ENCODE measurements around the gene ZSCAN26. TPM values are rescaled to one million over a fixed set of nuclear protein-coding genes. Genes with fewer than 3 reads are reported as not detected.
"Not testable (repeated sequence)": the region's sequence is repeated elsewhere in the genome, so short reads cannot be mapped to it uniquely, and the experiment has no call there.

Gene ZSCAN26
- total RNA-seq, 2 donors from 2014 or later, result 7.3 to 14.9 TPM

DNA sequence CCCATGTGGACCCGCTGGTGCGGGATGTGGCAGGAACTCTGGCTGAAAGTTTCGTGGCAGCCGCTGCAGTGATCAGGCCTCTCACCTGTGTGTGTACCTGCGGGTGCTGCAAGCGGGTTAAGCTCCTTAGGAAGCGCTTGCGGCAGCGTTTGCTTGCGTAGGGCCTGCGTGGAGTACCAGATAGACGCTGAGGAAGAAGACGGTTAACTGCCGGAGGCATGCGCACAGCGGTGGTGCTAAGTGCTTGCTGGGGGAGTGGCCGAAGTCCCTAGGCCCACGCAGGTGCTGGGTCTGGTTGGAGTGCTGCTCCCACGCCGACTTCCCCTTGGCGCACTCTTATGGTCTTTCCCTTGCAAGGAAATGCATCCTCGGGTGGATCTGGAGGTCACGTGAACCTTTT lies 46.0 kb downstream of the ZSCAN26 start:
- H3K27ac Mint-ChIP-seq, result no peak overlapping the region
- H3K36me3 Mint-ChIP-seq (ENCODE audit: low read depth), result peaks cover 6% of the 10 kb centered on the region
- no peak overlapping the region for H3K4me3 Mint-ChIP-seq
- ATAC-seq, result no peak
- no peaks in the 10 kb centered on the region for H3K9me3 ChIP-seq (ENCODE audit: control insufficient read depth, low read length, poor library complexity, severe bottlenecking)
- DNase-seq, result no peak
- peaks cover 59% of the 10 kb centered on the region for H3K27me3 Mint-ChIP-seq
- H3K4me1 Mint-ChIP-seq, result no peaks in the 10 kb centered on the region

DNA sequence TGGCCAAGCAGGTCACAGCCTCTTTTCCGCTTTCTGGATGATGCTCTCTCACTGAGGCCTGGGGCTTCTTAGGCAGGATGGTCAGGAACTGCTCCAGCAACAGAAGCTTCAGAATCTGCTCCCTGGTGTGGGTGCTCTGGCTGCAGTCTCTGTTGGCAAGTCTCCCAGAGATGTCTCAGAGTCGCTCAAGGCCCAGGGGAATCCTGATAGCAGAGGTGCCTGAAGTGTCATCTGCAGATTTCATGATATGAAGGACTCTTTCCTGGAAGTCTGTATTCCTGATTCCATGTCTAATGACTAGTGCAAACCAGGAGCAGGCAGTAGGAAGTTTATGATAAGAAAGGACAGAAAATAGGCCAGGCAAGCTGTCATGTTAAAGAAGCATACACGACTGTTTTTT lies 48.7 kb downstream of the ZSCAN26 start:
- ATAC-seq, result no peak
- DNase-seq, result no peak
- no peaks in the 10 kb centered on the region for H3K9me3 ChIP-seq (ENCODE audit: control insufficient read depth, low read length, poor library complexity, severe bottlenecking)
- Mint-ChIP-seq H3K27me3 (peaks cover 44% of the 10 kb centered on the region), H3K4me1 (no peaks in the 10 kb centered on the region), H3K27ac (no peak overlapping the region), H3K36me3 (ENCODE audit: low read depth) (peaks cover 2% of the 10 kb centered on the region), H3K4me3 (no peak overlapping the region)

DNA sequence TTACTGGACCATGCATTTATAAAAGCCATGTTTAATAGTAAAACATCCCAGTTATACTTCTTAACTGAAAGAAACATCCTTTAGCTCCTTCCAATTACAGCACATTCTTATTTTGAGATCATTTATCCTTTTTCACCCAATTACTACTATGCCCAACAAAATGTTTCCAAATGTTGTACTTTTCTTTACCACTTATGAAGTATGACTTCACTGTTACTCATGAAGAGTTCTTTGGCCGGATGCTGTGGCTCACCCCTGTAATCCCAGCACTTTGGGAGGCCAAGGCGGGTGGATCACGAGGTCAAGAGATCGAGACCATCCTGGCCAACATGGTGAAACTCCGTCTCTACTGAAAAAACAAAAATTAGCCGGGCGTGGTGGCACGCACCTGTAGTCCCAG lies 50.9 kb downstream of the ZSCAN26 start:
- H3K27ac Mint-ChIP-seq; H3K4me1 Mint-ChIP-seq; H3K9me3 ChIP-seq (ENCODE audit: control insufficient read depth, low read length, poor library complexity, severe bottlenecking); DNase-seq; ATAC-seq; H3K36me3 Mint-ChIP-seq (ENCODE audit: low read depth); H3K4me3 Mint-ChIP-seq: not testable (repeated sequence)
- H3K27me3 Mint-ChIP-seq, result peaks cover 23% of the 10 kb centered on the region

DNA sequence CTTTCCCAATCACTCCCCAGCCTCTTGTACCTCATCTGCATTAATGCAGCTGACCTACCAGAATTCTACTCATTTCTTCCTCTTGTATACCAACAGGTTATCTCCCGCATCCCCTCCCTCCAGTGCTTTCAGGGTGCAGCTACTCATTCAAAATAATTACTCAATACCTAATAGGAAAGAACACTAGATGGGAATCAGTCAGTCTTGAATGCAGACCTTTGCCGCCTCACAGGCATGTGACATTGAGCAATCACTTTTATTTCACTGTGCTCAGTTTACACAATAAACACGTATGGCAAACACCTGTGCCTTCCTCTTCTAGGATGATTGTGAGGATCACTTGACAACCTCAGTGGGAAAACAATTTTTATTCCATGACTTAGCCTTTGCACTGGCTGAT lies 55.7 kb downstream of the ZSCAN26 start:
- no peak overlapping the region for H3K4me3 Mint-ChIP-seq
- ATAC-seq, result no peak
- peaks cover 6% of the 10 kb centered on the region for H3K9me3 ChIP-seq (ENCODE audit: control insufficient read depth, low read length, poor library complexity, severe bottlenecking)
- no peak overlapping the region for H3K27ac Mint-ChIP-seq
- no peaks in the 10 kb centered on the region for H3K4me1 Mint-ChIP-seq
- DNase-seq, result no peak
- peaks cover 2% of the 10 kb centered on the region for H3K36me3 Mint-ChIP-seq (ENCODE audit: low read depth)
- no peaks in the 10 kb centered on the region for H3K27me3 Mint-ChIP-seq

DNA sequence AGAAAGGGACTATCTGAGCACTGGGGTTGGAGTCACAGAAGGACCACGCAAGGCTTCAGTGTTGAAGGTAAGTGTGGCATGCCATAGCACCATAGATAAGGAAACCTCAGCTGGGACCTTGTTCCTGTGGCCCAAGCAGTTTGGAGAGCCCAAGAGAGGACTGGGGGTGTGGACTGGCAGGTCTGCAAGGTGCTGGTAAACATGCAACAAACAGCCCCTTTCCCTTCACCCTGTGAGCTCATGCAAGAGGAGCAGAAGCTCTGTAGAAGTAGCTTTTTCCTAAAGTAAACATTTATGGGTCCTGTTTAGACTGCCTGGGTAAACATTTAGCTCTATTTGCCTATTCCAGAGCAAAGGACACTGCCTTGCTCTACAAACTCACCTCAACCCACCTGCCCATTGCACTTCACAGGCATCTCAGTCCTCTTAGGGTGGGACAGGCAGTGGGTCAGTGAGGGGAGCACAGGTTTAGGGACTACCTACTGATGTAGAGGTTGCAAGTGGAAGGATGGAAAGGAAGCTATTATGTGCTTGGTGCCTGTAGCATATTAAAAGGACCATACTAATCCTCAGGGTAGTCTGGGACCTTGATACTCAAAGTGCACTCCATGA lies 57.0 kb downstream of the ZSCAN26 start:
- peaks cover 2% of the 10 kb centered on the region for H3K36me3 Mint-ChIP-seq (ENCODE audit: low read depth)
- DNase-seq (no peak), ATAC-seq (no peak)
- no peak overlapping the region for H3K4me3 Mint-ChIP-seq
- H3K27ac Mint-ChIP-seq, result no peak overlapping the region
- H3K9me3 ChIP-seq (ENCODE audit: control insufficient read depth, low read length, poor library complexity, severe bottlenecking), result peaks cover 6% of the 10 kb centered on the region
- H3K4me1 Mint-ChIP-seq, result no peaks in the 10 kb centered on the region
- no peaks in the 10 kb centered on the region for H3K27me3 Mint-ChIP-seq

DNA sequence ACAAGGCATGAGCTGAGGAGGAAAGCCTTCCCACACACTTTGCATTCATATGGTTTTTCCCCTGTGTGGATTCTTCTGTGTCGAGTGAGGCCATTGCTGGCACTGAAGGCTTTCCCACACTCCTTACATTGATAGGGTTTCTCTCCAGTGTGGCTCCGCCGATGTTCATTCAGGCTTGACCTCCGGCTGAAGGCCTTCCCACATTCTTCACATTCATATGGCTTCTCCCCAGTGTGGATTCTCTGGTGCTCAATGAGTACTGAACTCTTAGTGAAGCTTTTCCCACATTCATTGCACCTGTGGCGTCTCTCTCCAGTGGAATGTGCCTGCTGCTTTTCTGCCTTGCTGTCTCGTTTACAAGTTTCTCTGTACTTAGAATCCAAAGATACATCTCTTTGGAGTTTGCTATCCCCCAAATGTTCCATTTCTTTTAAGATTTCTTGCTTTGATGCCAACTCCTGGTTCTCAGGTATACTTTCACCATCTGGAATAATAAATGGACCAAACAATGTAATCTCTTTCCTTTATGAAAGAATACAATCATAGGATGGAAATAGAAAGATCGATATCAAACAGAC lies 59.5 kb downstream of the ZSCAN26 start:
- Mint-ChIP-seq H3K36me3 (ENCODE audit: low read depth) (peaks cover 2% of the 10 kb centered on the region), H3K27ac (no peak overlapping the region), H3K4me1 (no peaks in the 10 kb centered on the region), H3K27me3 (no peaks in the 10 kb centered on the region), H3K4me3 (no peak overlapping the region)
- ATAC-seq (no peak), DNase-seq (no peak)
- peaks cover 6% of the 10 kb centered on the region for H3K9me3 ChIP-seq (ENCODE audit: control insufficient read depth, low read length, poor library complexity, severe bottlenecking)

Other genes starting within 250 kb of the ZSCAN26 start
- gene ZNF165, start 186.6 kb upstream of the ZSCAN26 start, total RNA-seq, result 1 to 10 TPM; 4.7 to 5.4 TPM
- gene ZSCAN16, start 142.5 kb upstream of the ZSCAN26 start, total RNA-seq, result 1 to 10 TPM; 7.8 to 8.3 TPM
- gene ZKSCAN8, start 125.3 kb upstream of the ZSCAN26 start, total RNA-seq, result 10 to 100 TPM; 20.2 to 24.6 TPM
- gene ZSCAN9, start 41.9 kb upstream of the ZSCAN26 start, total RNA-seq, result 1 to 10 TPM; 1.6 to 1.9 TPM
- 1 to 10 TPM; 1.1 to 2.1 TPM for gene ZKSCAN4, start 14.9 kb upstream of the ZSCAN26 start, total RNA-seq
- not detected for gene NKAPL, start 7.8 kb upstream of the ZSCAN26 start, total RNA-seq
- gene PGBD1, start 14.4 kb downstream of the ZSCAN26 start, total RNA-seq, result 1 to 10 TPM; 1.1 to 1.3 TPM
- gene ZSCAN31, start 69.0 kb downstream of the ZSCAN26 start, total RNA-seq, result under 1 TPM; 0.77 to 0.86 TPM
- 1 to 10 TPM; 2.0 to 3.9 TPM for gene ZKSCAN3, start 82.8 kb downstream of the ZSCAN26 start, total RNA-seq
- 1 to 10 TPM; 2.9 TPM for gene ZSCAN12, start 132.6 kb downstream of the ZSCAN26 start, total RNA-seq
- gene ZSCAN23, start 176.3 kb downstream of the ZSCAN26 start, total RNA-seq, result under 1 TPM; 0.12 to 0.52 TPM
- not detected for gene GPX6, start 248.7 kb downstream of the ZSCAN26 start, total RNA-seq

Data from T-helper 17 cell (primary cell).